Kidney (tissue), 14 donors: ENCODE results near the gene CAMK2B. TPM values are rescaled to one million over a fixed set of nuclear protein-coding genes. Genes with fewer than 3 reads are reported as not detected.

Experiments used
- DNase-seq, 5 donors: peaks; one replicate each; pipeline ENCODE4 v3.0.0-alpha.2; 2013 to 2020
- FAIRE-seq: peaks from 2 replicates; lab custom pipeline; 2012; peaks lifted over from hg19 to GRCh38; lab: Jason Lieb, UNC
- H3K27ac ChIP-seq, 2 donors: one replicate each; pipeline ENCODE4 v1.7.0; 2013; ENCODE audit warnings: low read depth in 2 of 2, low read length in 2 of 2, inconsistent platforms in 1 of 2
- H3K27me3 ChIP-seq: one replicate; pipeline ENCODE4 v1.7.1; 2013; ENCODE audit warnings: low read length, inconsistent platforms; ENCODE audit not compliant: control insufficient read depth, insufficient read depth
- H3K36me3 ChIP-seq, 3 donors: one replicate each; pipeline versions ENCODE4 v1.7.0 to v1.7.1; 2013; ENCODE audit warnings: low read length in 3 of 3, control low read depth in 1 of 3, inconsistent platforms in 1 of 3; ENCODE audit not compliant: insufficient read depth in 3 of 3, control insufficient read depth in 2 of 3
- H3K4me1 ChIP-seq, 3 donors: one replicate each; pipeline versions ENCODE4 v1.7.0 to v1.7.1; 2013; ENCODE audit warnings: low read length in 3 of 3, inconsistent platforms in 1 of 3, low read depth in 1 of 3; ENCODE audit not compliant: control insufficient read depth in 2 of 3, insufficient read depth in 2 of 3
- H3K4me3 ChIP-seq, 3 donors: one replicate each; pipeline versions ENCODE4 v1.7.0 to v1.8.1; 2013; ENCODE audit warnings: low read length in 3 of 3, control low read depth in 1 of 3, inconsistent platforms in 1 of 3
- H3K9ac ChIP-seq, 3 donors: one replicate each; pipeline versions ENCODE4 v1.7.0 to v1.7.1; 2013; ENCODE audit warnings: low read length in 3 of 3, control low read depth in 1 of 3, inconsistent platforms in 1 of 3
- H3K9me3 ChIP-seq, 3 donors: one replicate each; pipeline versions ENCODE4 v1.7.0 to v1.7.1; 2013; ENCODE audit warnings: low read length in 3 of 3, control low read depth in 1 of 3, inconsistent platforms in 1 of 3; ENCODE audit not compliant: control insufficient read depth in 2 of 3, insufficient read depth in 1 of 3
- intact Hi-C: fragments of 100-400 bp; cut with DNase I; formaldehyde crosslinking; loops from one replicate; pipeline ENCODE4 v1.11.1; 2022
- polyA plus RNA-seq: library from polyadenylated mRNA; stranded (reverse); fragments of 350-450 nt; fragmentation: Illumina TruSeq; extraction: RNeasy Lipid Tissue Mini Kit (QIAGEN cat#74804); gene quantifications from one replicate; pipeline ENCODE4 v1.2.3, GENCODE V29; 2014; ENCODE audit warnings: low read depth, low replicate concordance; ENCODE audit not compliant: insufficient read depth
- total RNA-seq: library from RNA; stranded (reverse); fragmentation: NEBNext Ultra II Directional; extraction: Animal tissue kit (Norgen Biotek cat#: 25700); gene quantifications from one replicate; pipeline ENCODE4 v1.2.1, GENCODE V29; 2021
- TF ChIP-seq, protein P1 (sequence below): IDR thresholded peaks from 3 replicates; pipeline ENCODE4 v1.5.1; 2012; ENCODE audit warnings: mild to moderate bottlenecking, moderate library complexity, borderline replicate concordance; ENCODE audit not compliant: insufficient read depth; ENCODE audit errors: extremely low read depth
- donor health status: control.
- donor health status: control.
- donor health status: control.
- donor health status: control.
- donor health status: control.
- donor health status: DM: yes; HTN: yes; CAD: no.
- donor health status: Normal renal cell carcinoma (clear cell type).

Gene CAMK2B
- total and polyA plus RNA-seq, 2 donors from 2014 or later: 1.1 to 3.2 TPM

- TF ChIP-seq, protein P1, sequence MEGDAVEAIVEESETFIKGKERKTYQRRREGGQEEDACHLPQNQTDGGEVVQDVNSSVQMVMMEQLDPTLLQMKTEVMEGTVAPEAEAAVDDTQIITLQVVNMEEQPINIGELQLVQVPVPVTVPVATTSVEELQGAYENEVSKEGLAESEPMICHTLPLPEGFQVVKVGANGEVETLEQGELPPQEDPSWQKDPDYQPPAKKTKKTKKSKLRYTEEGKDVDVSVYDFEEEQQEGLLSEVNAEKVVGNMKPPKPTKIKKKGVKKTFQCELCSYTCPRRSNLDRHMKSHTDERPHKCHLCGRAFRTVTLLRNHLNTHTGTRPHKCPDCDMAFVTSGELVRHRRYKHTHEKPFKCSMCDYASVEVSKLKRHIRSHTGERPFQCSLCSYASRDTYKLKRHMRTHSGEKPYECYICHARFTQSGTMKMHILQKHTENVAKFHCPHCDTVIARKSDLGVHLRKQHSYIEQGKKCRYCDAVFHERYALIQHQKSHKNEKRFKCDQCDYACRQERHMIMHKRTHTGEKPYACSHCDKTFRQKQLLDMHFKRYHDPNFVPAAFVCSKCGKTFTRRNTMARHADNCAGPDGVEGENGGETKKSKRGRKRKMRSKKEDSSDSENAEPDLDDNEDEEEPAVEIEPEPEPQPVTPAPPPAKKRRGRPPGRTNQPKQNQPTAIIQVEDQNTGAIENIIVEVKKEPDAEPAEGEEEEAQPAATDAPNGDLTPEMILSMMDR: no peak
Observed at GRCh38 chr7:44183386-44183785, 142.0 kb downstream of the CAMK2B start.

DNA sequence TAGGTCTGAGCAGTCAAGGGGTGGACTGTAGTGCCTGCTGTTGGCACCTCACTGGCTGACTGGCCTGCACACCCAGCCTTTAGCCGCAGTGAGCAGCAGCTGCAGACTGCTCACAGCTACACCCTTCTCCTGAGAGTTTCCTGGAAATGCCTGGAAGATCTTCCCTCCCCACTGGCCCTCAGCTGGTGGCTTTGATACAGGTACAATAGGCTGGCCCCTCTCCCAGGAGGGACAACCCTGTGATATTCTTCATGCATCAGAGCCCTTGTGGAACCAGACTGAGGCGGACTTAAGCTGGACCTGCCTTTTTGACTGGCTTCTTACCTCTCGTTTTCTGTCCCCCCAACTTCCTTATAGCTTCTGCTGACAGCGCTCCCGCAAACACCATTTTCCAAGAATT, 142.6 kb downstream of the CAMK2B start:
- no peak overlapping the region for H3K27ac ChIP-seq
- H3K27me3 ChIP-seq: no peaks in the 10 kb centered on the region
- H3K9ac ChIP-seq: no peak overlapping the region
- FAIRE-seq (no peak), DNase-seq (no peak)
- no peaks in the 10 kb centered on the region for H3K4me1 ChIP-seq
- H3K4me3 ChIP-seq: no peak overlapping the region
- intact Hi-C loops: no loop called here
- H3K36me3 ChIP-seq: no peaks in the 10 kb centered on the region
- TF ChIP-seq, protein P1: no peak
- peaks cover 0 to 14% (median 0%) of the 10 kb centered on the region in 3 donors for H3K9me3 ChIP-seq

More at GRCh38 chr7:44183386-44183785, 142.0 kb downstream of the CAMK2B start:
- Histone ChIP-seq H3K4me3 (no peak overlapping the region), H3K27me3 (no peaks in the 10 kb centered on the region), H3K9me3 (peaks cover 0 to 14% (median 0%) of the 10 kb centered on the region in 3 donors), H3K36me3 (no peaks in the 10 kb centered on the region), H3K27ac (no peak overlapping the region), H3K4me1 (no peaks in the 10 kb centered on the region), H3K9ac (no peak overlapping the region)
- no peak for DNase-seq
- intact Hi-C loops: no loop called here
- FAIRE-seq: no peak

DNA sequence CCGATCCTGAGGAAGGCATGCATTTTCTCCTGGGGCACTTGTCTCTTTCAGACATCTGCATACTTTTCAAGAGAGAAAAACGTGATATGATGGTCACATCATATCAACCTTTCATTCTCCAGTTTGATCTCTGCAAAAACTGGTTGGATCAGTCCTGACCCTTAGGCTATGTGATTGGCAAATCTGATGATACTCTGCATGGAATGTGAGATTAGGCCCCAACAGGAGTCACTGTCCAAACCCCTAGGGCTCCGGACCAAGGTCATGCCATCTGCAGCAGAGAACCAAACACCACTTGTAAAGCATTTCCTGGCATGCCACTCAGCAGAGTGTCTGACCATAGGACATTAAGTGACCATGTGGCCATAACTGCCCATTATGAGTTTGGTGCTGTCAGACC, 144.8 kb downstream of the CAMK2B start:
- H3K36me3 ChIP-seq: no peaks in the 10 kb centered on the region
- TF ChIP-seq, protein P1: no peak
- no peak overlapping the region for H3K27ac ChIP-seq
- intact Hi-C loops: no loop called here
- no peaks in the 10 kb centered on the region for H3K27me3 ChIP-seq
- H3K9ac ChIP-seq: no peak overlapping the region
- no peaks in the 10 kb centered on the region for H3K4me1 ChIP-seq
- DNase-seq (no peak), FAIRE-seq (no peak)
- H3K4me3 ChIP-seq: no peak overlapping the region
- peaks cover 0 to 14% (median 0%) of the 10 kb centered on the region in 3 donors for H3K9me3 ChIP-seq

- Histone ChIP-seq H3K4me3 (no peak overlapping the region), H3K9ac (no peak overlapping the region), H3K4me1 (no peaks in the 10 kb centered on the region), H3K27ac (no peak overlapping the region), H3K9me3 (peaks cover 0 to 8% (median 0%) of the 10 kb centered on the region in 3 donors), H3K36me3 (no peaks in the 10 kb centered on the region), H3K27me3 (no peaks in the 10 kb centered on the region)
- intact Hi-C loops: no loop called here
- FAIRE-seq: no peak
- DNase-seq: no peak
- TF ChIP-seq, protein P1: no peak
Observed at GRCh38 chr7:44177570-44178131, 147.7 kb downstream of the CAMK2B start.
